T-helper 22 cell (primary cell): ENCODE results near the gene RNF10.
"Not testable (repeated sequence)": the region's sequence is repeated elsewhere in the genome, so short reads cannot be mapped to it uniquely, and the experiment has no call there.

Source experiments
- DNase-seq: peaks from one replicate; pipeline ENCODE4 v3.0.0-alpha.2; 2020; ENCODE audit warnings: low read depth

Gene RNF10

DNA sequence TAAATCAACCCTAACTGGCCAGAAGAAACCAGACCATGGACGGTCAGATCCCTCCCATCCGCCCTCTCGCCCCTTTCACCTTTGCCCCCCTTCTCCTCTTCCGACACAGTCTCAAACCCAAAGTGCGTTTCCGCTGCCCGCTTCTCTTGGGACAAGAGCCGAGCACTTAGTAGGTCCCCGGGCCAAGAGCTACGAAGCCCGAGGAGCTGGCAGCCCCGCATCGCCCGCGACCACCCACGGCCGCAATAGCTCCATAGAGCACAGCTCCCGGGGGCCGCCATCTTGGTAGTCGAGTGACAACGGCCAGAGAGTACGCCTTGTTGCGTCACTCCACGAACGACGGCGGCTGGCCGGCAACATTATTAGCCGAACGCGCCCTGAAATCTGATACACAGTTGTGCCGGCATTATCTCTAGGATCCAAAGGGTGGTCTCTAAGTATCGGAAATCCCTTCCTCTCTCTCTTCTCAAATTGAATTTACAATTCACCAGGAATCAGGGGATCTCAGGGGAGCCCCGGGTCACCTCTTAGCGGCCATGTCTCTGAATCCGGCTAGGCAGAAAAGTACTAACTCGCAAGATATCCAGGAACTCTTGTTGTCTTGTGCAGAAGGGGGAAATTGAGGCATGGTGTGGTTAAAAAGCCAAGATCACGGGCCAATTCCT lies 5.2 kb upstream of the RNF10 start, which contains the start of gene COQ5:
COQ5 (minus strand) TSS at position 298 of the 665 bp plus-strand sequence; CDS start at position 281, 17 bp downstream.
- DNase-seq, result peak; percentile 61

GRCh38 chr12:120529641-120530417 lies 4.3 kb upstream of the RNF10 start:
- DNase-seq, result no peak

DNA sequence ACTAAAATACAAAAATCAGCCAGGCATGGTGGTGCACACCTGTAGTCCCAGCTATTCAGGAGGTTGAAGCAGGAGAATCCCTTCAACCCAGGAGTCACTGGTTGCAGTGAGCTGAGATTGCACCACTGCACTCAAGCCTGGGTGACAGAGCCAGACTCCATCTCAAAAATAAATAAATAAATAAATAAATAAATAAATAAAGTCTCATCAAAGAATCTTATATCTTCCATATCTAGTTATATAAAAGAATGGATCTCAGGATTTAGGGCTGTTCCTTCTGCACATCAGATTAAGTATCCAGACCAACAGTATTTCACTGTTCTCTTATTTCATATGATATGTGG lies 3.8 kb upstream of the RNF10 start:
- DNase-seq, result not testable (repeated sequence)

- no peak for DNase-seq
Observed at GRCh38 chr12:120532701-120533238, 1.4 kb upstream of the RNF10 start.

DNA sequence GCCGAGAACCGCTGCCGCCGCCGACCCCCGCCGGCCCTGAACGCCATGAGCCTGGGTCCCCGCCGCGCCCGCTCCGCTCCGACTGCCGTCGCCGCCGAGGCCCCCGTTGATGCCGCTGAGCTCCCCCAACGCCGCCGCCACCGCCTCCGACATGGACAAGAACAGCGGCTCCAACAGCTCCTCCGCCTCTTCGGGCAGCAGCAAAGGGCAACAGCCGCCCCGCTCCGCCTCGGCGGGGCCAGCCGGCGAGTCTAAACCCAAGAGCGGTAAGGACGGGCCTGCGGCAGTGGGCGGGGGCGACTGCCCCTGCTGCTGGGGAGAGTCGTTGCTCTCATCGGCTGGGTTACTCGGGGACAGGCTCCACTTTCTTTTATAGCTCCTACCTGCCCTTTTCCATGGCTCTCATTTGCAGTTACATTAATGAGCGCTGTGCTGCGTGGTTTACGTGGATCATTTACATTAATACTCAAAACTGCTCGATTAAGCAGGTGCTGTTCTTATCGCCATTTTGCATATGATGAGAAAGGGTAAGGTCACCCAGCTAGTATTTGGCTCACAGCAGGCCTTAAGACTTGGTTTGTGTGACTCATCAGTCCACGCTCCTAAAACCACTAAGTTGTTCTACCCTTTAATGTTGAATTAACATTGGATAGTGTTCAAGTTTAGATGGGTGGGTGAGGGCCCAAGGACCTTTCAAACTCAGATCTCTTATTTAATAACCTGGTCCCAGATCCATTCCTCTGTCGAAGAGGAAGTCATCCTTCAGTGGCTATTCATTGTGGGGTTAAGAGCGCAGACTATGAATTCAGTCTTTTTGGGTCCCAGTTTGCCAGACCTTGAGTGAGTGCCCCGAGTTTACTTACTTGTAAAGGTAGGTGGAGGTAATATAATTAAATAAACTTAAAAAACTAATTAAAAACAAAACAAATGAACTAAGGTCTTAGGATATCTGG lies 823 bp downstream of the RNF10 start:
- peak; percentile 32 for DNase-seq

DNA sequence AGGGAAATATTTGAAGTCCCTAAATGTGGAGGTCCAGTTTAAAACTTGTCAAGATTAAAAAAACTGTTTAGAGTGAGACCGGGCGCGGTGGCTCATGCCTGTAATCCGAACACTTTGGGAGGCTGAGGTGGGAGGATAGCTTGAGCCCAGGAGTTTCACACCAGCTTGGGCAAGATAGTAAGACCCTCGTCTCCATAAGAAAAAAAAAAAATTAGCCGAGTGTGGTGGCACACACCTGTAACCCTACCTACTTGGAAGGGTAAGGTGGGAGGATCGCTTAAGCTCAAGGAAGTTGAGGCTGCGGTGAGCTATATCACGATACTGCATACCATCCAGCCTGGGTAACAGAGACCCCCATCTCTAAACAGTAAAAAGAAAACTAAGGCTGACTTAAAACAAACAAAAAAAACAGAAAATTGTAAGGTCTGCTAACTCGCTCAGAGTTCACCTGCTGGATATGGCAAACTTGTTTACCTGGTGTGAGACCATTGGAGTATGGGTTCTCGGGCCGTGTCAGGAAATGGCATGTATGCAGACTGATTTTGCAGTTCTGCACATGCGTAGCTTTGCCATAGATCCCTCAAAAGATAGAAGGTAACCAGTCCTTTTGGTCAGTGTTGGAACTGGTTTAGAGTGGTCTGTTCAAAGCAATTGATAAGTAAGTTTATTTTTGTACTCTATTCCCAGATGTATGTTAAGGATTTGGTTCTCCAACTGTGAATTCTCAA lies 2.1 kb downstream of the RNF10 start:
- DNase-seq, result no peak

- DNase-seq, result no peak
Observed at GRCh38 chr12:120537856-120538220, 3.7 kb downstream of the RNF10 start.

GRCh38 chr12:120538281-120539156 lies 4.4 kb downstream of the RNF10 start:
- DNase-seq, result no peak

DNA sequence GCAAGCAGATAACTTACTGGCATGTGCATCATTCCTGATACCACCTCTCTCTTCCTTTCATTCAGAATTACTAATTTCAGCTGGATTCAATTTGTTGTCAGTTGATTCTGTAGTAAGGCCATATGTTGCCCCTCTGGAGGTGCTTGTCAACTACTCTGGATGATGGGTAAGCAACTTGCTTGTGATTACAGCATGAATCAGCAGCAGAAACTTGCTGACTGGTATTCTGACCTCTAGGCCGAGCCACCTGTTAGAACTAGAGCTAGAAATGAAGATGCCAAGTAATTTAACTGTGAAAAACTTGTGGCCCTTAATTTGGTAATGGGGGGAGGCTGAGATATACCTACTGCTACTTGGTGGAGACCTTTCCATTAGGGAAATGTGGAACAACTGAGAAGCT lies 5.1 kb downstream of the RNF10 start:
- no peak for DNase-seq

- no peak for DNase-seq
Observed at GRCh38 chr12:120540445-120540844, 6.3 kb downstream of the RNF10 start.

DNA sequence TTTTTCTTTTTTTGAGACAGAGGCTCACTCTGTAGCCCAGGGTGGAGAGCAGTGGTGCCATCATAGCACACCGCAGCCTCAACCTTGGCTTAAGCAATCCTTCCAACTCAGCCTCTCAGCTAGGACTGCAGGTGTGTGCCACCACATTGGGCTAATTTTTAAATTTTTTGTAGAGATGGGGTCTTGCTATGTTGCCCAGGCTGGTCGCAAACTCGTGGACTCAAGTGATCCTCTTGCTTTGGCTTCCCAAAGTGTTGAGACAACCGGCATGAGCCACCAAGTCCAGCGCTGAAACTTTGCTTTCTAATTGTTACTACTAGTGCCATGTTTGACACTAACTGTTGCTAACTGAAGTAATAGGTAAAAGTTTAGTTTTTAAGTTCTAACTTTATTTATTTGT lies 8.0 kb downstream of the RNF10 start:
- no peak for DNase-seq

DNA sequence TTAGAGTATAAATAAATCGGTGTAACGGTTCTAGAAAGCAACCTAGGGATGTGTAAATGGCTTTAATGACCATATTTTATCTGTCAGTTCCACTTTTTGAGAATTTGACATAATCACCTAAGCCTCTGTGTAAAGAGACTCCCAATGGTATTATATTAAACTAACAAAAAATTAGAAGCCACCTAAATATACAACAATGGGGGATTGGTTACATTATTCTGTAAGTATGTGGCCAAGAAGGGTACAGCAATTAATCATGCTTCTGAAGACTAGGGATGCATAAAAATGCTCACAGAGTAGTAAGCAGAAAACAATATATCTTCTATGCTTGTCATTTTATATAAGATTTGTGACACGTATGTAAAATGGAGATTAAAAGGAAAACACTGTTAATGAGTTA lies 10.5 kb downstream of the RNF10 start:
- no peak for DNase-seq

GRCh38 chr12:120546050-120546386 lies 11.9 kb downstream of the RNF10 start:
- no peak for DNase-seq

- DNase-seq, result no peak
Observed at GRCh38 chr12:120554678-120555077, 20.5 kb downstream of the RNF10 start.

DNA sequence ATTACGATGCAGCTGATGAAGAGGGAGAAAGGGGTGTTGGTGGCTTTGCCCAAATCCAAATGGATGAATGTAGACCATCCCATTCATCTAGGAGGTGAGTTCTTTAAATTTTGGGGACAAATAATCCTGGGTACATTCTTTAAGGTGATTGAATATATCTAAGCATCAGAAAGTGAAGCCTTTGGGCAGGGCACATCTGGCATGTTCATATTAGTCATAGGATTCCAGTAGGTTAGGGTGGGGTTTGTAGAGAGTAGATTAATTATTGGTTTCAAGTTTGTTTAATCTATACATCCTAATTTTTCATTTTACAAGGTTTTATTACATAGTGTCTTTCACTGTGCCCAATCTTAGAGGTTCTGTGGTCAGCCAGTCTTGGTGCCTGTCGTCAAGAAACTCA lies 23.4 kb downstream of the RNF10 start:
- DNase-seq, result no peak

DNA sequence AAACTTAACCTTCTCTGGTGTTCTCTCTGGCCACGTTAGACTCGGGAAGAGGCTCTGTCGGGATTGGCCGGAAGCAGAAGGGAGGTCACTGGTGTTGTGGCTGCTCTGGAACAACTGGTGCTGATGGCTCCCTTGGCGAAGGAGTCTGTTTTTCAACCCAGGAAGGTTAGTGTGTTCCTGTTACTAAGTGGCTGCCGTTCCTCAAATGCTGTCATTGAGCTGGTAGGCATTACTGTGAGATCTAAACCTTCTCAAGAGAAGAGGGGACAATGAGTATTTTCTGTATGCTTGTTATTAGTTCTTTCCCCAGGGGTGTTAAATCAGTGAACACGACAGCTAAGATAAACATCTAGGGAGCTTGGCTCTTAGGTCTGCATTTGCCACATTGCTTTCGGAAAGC lies 28.8 kb downstream of the RNF10 start:
- no peak for DNase-seq

DNA sequence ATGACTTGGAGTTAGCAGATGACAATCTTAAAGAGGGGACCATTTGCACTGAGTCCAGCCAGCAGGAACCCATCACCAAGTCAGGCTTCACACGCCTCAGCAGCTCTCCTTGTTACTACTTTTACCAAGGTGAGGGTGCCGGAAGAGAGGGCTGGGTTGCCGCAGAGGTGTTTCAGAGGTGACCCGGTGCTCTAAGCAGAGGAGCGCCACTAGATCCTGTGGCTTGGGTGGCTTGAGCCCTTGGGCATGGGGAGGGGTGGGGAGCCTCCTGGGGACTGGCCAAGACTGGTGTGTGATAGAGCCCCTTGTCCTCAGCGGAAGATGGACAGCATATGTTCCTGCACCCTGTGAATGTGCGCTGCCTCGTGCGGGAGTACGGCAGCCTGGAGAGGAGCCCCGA lies 29.3 kb downstream of the RNF10 start:
- DNase-seq, result no peak

DNA sequence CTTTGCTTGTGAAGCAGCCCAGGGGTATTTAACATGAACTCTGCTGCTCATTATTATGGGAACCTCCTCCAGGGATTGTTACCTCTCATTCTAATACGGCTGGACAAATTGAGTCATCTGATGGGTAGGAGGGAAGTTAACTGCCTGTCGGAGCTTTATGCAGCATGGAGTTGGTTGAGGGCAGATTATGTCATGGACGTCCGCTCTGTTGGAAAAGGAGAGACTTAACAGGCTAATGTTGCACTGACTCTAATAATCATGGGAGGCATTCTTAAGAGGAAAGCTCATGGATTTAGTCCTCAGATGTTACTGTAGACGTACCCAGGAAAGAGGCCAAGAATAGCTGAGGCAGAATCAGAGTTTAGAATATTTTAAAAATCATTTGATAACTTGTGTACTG lies 37.1 kb downstream of the RNF10 start:
- no peak for DNase-seq

GRCh38 chr12:120573560-120573959 lies 39.4 kb downstream of the RNF10 start:
- DNase-seq, result no peak

DNA sequence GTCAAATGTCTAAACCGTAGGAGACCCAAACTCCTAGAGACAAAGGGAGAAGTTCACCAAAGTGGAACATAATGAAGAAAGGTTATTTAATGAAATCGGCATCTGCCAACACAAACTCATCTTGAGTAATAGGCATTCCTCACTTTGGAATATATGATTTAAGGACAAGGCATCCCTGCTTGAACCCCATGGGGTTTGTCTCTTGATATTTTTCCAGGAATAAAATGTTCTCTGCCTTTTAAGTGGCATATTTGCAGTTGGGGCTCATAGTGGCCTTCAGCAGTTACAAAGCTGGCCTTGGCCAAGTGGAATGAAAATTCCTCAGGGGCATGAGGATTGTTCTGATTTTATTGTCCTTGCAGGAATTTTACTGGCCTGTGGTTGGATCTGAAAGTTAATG lies 40.0 kb downstream of the RNF10 start:
- no peak for DNase-seq

- DNase-seq, result no peak
Observed at GRCh38 chr12:120579179-120579578, 45.0 kb downstream of the RNF10 start.
